HK-2 (cell line): ENCODE measurements around the gene SPNS1.

Experiments
- DNase-seq: peaks from one replicate; pipeline ENCODE4 v3.0.0-alpha.2; 2018; ENCODE audit not compliant: unreplicated experiment

SPNS1 gene

DNA sequence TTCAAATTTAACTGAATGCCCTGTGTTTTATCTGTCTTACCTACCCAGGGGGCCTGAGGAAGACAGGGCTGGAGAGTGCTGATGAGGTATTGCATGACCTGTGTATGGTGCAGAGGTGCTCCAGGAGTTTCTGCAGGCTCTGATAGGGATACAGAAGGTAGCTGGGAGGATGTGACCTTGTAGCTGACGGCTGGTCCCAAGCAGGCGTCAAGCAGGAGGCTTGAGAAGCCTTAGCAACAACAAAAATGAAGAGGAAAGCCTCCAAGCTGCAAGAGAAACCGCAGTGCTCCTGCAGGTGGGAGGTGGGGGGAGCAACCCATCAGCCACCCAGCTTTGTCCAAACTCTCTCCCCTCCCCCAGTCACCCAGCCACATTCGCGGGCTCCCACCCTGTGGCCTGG lies 50.6 kb downstream of the SPNS1 start:
- no peak for DNase-seq

DNA sequence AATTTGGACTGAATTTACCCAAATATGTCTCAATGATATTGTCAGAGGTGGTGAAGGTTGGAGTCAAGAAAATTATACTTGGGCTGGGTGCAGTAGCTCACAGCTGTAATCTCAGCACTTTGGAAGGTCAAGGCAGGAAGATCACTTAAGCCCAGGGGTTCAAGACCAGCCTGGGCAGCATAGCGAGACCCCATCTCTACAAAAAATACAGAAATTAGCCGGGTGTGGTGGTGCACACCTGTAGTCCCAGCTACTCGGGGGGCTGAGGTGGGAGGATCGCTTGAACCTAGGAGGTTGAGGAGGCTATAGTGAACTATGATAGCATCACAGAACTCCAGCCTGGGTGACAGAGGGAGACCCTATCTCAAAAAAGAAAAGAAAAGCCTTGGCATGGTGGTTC lies 51.2 kb downstream of the SPNS1 start:
- DNase-seq = no peak

DNA sequence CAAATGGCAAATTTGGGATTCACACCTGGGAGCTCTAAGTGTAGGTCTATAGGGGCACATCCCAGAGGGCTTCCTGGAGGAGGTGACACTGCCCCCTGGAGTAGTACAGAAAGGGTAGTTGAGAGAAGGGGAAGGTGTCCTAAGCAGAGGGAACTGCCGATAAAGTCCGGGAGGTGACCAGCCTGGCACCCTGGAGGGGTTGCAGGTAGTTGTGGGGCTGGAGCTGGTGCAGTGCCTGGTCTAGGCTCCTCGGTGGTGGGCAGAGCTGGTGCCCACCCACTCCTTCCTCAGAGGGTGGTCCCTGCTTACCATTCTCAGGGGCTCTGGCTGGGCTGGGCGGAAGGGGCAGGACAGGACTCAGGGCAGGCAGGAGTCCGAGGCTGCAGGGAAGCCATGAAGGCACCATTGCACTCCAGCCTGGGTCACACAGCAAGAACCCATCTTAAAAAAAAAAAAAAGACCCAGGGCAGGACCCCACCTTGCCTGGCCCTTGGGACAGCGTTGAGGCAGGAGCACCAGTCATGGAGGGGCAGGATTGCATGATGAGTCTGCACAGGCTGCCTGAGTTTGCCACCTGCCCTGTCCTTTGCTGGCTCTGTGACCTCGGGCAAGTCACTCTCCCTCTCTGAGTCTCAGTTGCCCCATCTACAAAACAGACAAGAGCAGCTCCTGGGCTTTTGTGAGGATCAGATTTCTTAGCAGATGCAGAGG lies 54.0 kb downstream of the SPNS1 start:
- no peak for DNase-seq

DNA sequence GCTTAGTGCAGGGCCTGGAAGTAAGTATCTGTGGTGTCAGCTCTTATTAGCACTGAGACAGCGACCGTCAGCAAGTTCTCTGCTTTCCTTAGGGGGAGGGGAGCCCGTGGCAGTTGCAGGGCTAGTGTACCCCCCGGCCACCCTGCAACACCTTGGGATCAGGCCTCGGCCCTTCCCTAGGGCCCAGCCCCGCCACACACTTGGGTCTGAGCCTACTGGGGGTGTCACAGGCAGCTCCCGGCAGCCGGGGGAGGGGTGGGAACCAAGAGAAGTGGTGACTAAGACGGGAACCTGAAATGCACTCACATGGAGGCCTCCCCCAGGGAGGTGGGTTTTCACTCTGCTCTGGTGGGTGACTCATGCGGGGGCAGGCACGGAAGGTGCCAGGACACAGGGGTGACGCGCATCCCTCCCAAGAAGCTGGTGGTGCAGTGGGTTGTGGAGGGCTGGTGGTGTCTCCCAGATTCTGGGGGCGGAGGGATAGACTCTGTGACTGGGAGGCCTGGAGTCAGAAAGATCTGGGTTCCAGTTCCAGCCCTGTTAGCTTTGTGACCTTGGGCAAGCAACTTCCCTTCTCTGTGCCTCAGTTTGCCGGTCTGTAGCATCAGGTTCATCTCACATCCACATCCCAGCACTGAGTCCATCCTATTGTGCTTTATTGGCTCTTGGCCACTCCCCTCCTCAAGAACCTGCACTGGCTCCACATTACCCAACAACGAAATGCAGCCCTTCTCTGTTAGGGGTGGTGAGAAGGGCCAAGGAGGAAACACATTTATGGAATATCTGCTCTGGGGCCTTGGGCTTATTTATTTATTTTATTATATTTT lies 54.8 kb downstream of the SPNS1 start:
- peak; percentile 77 for DNase-seq

DNA sequence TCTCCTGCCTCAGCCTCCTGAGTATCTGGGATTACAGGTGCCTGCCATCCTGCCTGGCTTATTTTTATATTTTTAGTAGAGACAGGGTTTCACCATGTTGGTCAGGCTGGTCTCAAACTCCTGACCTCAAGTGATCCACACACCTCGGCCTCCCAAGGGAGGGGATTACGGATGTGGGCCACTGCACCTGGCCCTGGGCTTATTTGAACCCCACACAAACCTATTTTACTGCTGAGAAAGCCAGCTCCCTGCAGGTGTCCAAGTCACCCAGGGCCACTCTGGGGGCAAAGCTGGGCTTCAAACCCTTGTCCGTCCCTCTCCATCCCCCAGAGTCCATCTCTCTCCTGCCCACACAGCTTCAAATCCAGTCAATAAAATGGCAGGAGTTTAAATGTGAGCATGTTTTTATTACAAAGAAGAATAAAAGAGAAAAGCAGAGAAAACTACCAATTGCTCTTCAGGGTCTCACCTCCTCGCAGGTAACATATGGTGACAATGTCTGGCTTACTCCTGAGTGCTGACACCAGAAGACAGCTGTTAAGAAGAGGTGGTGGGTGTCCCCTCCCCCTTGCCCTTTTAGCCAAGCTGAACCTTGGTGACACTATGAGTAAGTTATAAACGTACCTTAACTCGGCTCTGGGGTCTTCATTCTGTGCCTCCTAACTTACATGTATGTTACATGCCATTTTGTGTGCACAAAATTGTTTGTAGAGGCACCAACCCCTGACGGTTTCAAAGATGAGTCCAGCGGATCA lies 55.7 kb downstream of the SPNS1 start:
- DNase-seq = no peak
